ENCODE measurements around the gene ALPK1.
A peak's percentile ranks its signal among the peaks of the same experiment; 100 is the strongest.

The ALPK1 gene

DNA sequence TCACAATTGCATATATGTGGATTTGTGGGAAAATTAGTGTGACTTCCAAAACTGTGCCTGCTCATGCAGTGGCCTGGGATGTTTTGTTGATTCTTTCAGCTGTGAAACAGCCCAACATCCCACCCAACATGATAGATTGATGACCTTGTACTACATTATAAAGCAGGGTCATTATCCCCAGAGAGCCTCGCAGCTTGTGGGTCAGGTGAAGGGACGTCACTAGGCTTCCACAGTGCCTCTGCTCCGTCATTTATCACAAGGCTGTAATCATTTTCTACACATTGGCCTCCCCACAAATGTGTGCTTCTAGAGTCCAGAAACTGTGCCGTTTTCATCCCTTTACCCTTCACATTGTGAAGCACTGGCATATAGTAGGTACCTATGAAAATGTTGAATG is 31.6 kb downstream of the ALPK1 start:
- DNase-seq, result no peak

DNA sequence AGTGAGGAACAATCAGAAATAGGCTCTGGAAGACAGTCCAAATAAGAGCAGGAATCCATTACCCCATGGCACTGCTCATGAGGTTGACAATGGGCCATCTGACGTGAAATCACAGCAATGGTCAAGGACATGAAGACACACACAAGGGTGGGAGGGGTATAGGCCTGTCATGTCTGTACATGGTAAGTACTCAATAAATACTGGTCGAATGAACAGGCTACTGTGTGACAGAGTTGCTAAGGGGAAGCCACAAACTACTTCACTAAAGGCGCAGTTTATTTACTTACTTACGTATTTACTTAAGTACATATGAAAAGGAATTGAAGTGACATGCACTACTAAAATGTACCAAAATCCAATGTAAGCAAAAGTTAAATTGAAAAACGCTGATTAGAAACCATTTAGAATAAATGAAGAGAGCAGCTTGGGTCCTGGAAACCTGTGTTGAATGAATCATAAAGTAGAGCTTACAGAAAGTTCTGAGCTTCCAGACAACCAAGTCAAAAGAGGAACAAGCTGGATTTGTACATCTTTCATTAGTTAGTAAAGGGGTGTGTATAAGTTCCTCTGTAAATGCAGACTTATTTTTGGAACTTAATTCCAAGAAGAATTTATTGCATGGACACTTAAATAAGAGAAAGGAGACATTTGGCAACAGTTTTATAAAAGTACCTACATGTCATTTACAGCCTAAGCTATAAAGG is 32.7 kb downstream of the ALPK1 start:
- TF ChIP-seq GATA1 (IDR thresholded peaks at IDR 0.05; ENCODE audit: low read depth, low read length) (no peak), POLR2A (IDR thresholded peaks at IDR 0.05; ENCODE audit: low read length) (no peak)
- DNase-seq, result no peak

More for the DNA sequence above, 31.6 kb downstream of the ALPK1 start:
- TF ChIP-seq GATA1 (IDR thresholded peaks at IDR 0.05; ENCODE audit: low read depth, low read length) (no peak), POLR2A (IDR thresholded peaks at IDR 0.05; ENCODE audit: low read length) (no peak)

DNA sequence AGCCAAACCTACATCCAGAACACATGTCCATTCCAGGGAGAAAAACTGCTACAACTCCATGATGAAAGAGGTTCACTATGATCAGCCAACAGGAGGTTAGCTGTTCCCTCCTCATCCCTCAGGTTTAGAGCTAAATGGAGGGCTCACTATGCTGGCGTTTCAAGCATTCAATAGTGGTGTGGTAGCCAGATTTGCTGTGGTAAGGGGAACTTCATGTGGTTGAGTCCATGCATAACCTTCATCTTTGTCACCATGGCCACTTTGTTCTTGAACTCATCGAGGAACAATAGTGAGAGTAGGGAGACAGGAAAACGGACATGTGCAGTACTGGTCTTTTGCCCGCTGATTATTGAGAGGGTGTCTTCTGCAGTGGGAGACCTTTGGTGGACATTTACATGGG is 33.8 kb downstream of the ALPK1 start:
- DNase-seq, result no peak
- TF ChIP-seq GATA1 (IDR thresholded peaks at IDR 0.05; ENCODE audit: low read depth, low read length) (no peak), POLR2A (IDR thresholded peaks at IDR 0.05; ENCODE audit: low read length) (no peak)

GRCh38 chr4:112332398-112332797 is 35.2 kb downstream of the ALPK1 start:
- TF ChIP-seq POLR2A (IDR thresholded peaks at IDR 0.05; ENCODE audit: low read length) (no peak), GATA1 (IDR thresholded peaks at IDR 0.05; ENCODE audit: low read depth, low read length) (no peak)
- no peak for DNase-seq

DNA sequence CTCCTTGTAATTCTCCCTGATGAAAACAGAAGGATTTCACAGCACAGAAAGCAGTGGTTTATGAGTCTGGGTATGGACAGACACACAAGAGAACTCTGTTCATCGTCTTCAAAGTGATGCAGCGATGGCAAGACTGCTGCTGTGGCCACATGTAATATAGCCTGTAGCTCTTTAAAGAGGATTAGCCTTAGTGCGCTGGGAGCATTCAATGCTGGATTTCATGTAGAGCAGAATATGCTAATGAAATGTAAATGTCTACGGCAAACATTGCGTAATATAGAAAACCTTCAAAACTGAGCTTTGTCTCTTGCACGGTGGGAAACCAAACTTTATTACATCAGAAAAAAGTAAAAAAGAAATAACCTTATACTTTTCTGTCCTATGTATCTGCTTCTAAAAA is 42.9 kb downstream of the ALPK1 start:
- no peak for DNase-seq

GRCh38 chr4:112341033-112341432 is 43.9 kb downstream of the ALPK1 start:
- DNase-seq, result no peak
- TF ChIP-seq POLR2A (IDR thresholded peaks at IDR 0.05; ENCODE audit: low read length), result no peak
- no peak for TF ChIP-seq GATA1 (IDR thresholded peaks at IDR 0.05; ENCODE audit: low read depth, low read length)

More for the DNA sequence above, 42.9 kb downstream of the ALPK1 start:
- TF ChIP-seq POLR2A (IDR thresholded peaks at IDR 0.05; ENCODE audit: low read length) (no peak), GATA1 (IDR thresholded peaks at IDR 0.05; ENCODE audit: low read depth, low read length) (no peak)

- TF ChIP-seq GATA1 (IDR thresholded peaks at IDR 0.05; ENCODE audit: low read depth, low read length), result no peak
- no peak for TF ChIP-seq POLR2A (IDR thresholded peaks at IDR 0.05; ENCODE audit: low read length)
- DNase-seq, result no peak
Measured at GRCh38 chr4:112343330-112344080, 46.3 kb downstream of the ALPK1 start.

DNA sequence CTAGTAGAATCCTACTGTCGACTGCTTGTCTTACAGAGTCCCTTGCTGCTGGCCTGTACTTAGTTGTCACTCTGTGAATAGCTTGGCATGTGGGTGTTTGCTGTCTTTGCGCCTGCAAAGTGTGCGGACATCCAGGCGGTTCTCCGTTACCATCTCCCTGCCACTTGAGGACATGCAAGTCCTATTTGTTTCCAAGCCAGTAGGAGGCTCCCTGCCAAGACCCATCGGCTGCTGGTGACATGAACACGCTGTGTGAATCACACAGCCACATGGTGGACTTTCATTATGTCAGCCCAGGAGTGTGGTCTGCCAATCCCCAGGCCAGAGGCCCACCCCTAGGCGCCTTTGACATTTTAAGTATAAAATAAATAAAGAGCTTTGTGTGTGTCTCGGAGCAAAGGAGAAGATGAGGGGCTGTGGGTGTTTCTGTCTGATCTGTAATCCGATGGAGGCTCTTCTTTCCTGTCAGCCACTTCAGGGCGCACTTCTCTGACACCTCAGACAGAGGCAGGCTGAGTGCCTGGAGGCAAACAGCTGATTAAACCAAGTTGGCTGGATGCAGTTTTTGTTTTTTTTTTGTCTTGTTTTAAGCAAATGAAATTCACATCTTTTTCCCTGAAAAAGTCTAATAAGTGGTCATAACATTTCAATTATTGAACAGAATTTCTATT is 51.5 kb downstream of the ALPK1 start:
- DNase-seq, result peak in 1 of 2 experiments; percentile 6
- TF ChIP-seq POLR2A (IDR thresholded peaks at IDR 0.05; ENCODE audit: low read length), result no peak
- no peak for TF ChIP-seq GATA1 (IDR thresholded peaks at IDR 0.05; ENCODE audit: low read depth, low read length)

- TF ChIP-seq GATA1 (IDR thresholded peaks at IDR 0.05; ENCODE audit: low read depth, low read length) (no peak), POLR2A (IDR thresholded peaks at IDR 0.05; ENCODE audit: low read length) (no peak)
- no peak for DNase-seq
Measured at GRCh38 chr4:112352736-112353135, 55.6 kb downstream of the ALPK1 start.

DNA sequence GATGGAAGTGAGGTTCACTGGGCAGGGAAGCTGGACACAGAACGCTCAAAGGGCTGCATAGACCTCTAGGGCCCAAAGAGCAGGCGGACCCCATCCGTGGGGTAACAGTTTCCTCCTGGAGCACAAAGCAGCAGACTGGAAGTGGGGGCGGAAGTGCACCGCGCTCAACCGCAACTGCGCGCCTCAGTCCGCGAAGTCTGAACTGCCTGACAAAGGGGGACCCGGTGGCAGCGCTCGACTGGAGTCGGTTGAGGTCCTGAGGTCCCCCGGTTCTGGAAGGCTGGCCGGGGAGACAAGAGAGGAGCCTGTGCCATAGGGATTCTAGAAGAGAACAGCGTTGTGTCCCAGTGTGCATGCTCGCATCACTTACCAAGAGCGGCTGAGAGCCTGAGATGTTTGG is 58.5 kb downstream of the ALPK1 start:
- DNase-seq, result no peak
- no peak for TF ChIP-seq GATA1 (IDR thresholded peaks at IDR 0.05; ENCODE audit: low read depth, low read length)
- no peak for TF ChIP-seq POLR2A (IDR thresholded peaks at IDR 0.05; ENCODE audit: low read length)

GRCh38 chr4:112357453-112357852 is 60.3 kb downstream of the ALPK1 start:
- no peak for DNase-seq
- TF ChIP-seq POLR2A (IDR thresholded peaks at IDR 0.05; ENCODE audit: low read length) (no peak), GATA1 (IDR thresholded peaks at IDR 0.05; ENCODE audit: low read depth, low read length) (no peak)

DNA sequence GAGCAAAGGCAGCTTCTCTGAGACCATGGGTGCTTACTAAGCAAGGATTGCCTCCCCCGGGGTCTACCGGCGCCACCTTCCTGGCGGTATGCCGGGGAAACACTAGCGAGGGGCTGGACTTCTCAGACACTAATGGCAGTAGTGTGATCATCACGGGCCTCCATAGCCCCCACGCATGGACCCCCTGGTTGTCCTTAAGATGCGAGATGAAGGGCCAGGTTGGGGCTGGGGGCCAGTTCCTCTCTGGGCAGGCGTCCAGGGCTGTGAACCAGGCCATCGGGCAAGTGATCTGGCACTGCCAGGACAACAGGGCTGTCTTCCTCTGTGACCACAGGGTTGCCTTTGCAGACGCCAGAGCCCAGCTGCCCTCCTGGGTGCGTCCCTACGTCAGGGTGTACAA is 60.7 kb downstream of the ALPK1 start:
- no peak for DNase-seq
- TF ChIP-seq POLR2A (IDR thresholded peaks at IDR 0.05; ENCODE audit: low read length) (no peak), GATA1 (IDR thresholded peaks at IDR 0.05; ENCODE audit: low read depth, low read length) (no peak)

- no peak for DNase-seq
- no peak for TF ChIP-seq POLR2A (IDR thresholded peaks at IDR 0.05; ENCODE audit: low read length)
- no peak for TF ChIP-seq GATA1 (IDR thresholded peaks at IDR 0.05; ENCODE audit: low read depth, low read length)
Measured at GRCh38 chr4:112358415-112358814, 61.2 kb downstream of the ALPK1 start.
